Small intestine (tissue), 7 donors: Measurements from ENCODE around the gene UBE3C. TPM values are rescaled to one million over a fixed set of nuclear protein-coding genes. Genes with fewer than 3 reads are reported as not detected.

Experiments
- DNase-seq, 2 donors: peaks; one replicate each; pipeline versions ENCODE4 v3.0.0 to v3.0.0-alpha.2; 2013
- FAIRE-seq: peaks from 2 replicates; lab custom pipeline; 2012; peaks lifted over from hg19 to GRCh38; lab: Jason Lieb, UNC
- H3K27ac ChIP-seq, 3 donors: one replicate each; pipeline ENCODE4 v1.5.1; 2013; ENCODE audit warnings: low read length in 2 of 3, mild to moderate bottlenecking in 2 of 3, control low read depth in 1 of 3, inconsistent platforms in 1 of 3, low read depth in 1 of 3, moderate library complexity in 1 of 3
- H3K27me3 ChIP-seq, 3 donors: one replicate each; pipeline ENCODE4 v1.6.1; 2013; ENCODE audit warnings: low read length in 3 of 3, inconsistent platforms in 1 of 3; ENCODE audit not compliant: control insufficient read depth in 3 of 3, insufficient read depth in 3 of 3
- H3K36me3 ChIP-seq, 3 donors: one replicate each; pipeline ENCODE4 v1.6.1; 2013; ENCODE audit warnings: low read length in 3 of 3, inconsistent platforms in 1 of 3, low read depth in 1 of 3, mild to moderate bottlenecking in 1 of 3, moderate library complexity in 1 of 3; ENCODE audit not compliant: control insufficient read depth in 3 of 3, insufficient read depth in 2 of 3
- H3K4me1 ChIP-seq, 3 donors: one replicate each; pipeline ENCODE4 v1.6.1; 2013; ENCODE audit warnings: low read length in 2 of 3, inconsistent platforms in 1 of 3, low read depth in 1 of 3, mild to moderate bottlenecking in 1 of 3, moderate library complexity in 1 of 3; ENCODE audit not compliant: control insufficient read depth in 3 of 3, insufficient read depth in 2 of 3
- H3K4me3 ChIP-seq, 3 donors: one replicate each; pipeline ENCODE4 v1.5.1; 2013; ENCODE audit warnings: low read length in 3 of 3, control low read depth in 1 of 3, inconsistent platforms in 1 of 3, low read depth in 1 of 3, mild to moderate bottlenecking in 1 of 3, moderate library complexity in 1 of 3
- H3K9me3 ChIP-seq, 2 donors: one replicate each; pipeline ENCODE4 v1.6.1; 2013; ENCODE audit warnings: low read depth in 1 of 2, low read length in 1 of 2; ENCODE audit not compliant: control insufficient read depth in 2 of 2, insufficient read depth in 1 of 2
- WGBS, 3 donors: extraction: QIAGEN DNeasy Blood & Tissue Kit; methylation state at CpG; one replicate each; pipeline ENCODE4 v1.1.7; 2013; 5-methylcytosine and 5-hydroxymethylcytosine counted together
- polyA plus RNA-seq, 4 donors: library from polyadenylated mRNA; stranded (reverse) in 3 of 4; unstranded in 1 of 4; fragments of 200-250 nt in 3 of 4; fragments of 120-200 nt in 1 of 4; gene quantifications; one replicate each; pipeline versions ENCODE4 v1.2.1 to v1.2.3, GENCODE V29; 2013
- donor health status: healthy with polysubstance abuse.
- donor health status: control.
- donor health status: control.
- donor health status: Bipolar disorder and iron deficiency.
- donor health status: healthy.

Gene UBE3C
- polyA plus RNA-seq, 4 donors = 22.2 to 47.6 (median 26.8) TPM

DNA sequence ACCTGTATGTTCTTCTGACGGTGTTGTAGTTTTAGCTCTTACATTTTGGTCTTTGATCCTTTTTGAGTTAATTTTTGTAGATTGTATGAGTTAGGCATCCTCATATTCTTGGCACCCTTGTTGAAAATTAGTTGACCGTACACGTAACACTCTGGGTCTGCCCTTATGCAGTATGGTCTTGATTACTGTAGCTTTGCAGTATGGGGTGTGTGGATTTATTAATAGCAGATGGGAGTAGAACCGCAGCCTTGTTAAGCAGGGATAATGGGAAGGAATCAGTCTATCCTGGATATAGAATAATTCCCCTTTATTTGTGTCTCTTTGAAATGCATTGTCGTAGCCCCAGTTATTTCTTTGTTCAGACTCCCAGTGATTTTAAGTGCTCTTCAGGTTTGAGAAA is 95.5 kb downstream of the UBE3C start:
- no peak for DNase-seq
- FAIRE-seq = no peak
- H3K4me3 ChIP-seq = no peak overlapping the region

DNA sequence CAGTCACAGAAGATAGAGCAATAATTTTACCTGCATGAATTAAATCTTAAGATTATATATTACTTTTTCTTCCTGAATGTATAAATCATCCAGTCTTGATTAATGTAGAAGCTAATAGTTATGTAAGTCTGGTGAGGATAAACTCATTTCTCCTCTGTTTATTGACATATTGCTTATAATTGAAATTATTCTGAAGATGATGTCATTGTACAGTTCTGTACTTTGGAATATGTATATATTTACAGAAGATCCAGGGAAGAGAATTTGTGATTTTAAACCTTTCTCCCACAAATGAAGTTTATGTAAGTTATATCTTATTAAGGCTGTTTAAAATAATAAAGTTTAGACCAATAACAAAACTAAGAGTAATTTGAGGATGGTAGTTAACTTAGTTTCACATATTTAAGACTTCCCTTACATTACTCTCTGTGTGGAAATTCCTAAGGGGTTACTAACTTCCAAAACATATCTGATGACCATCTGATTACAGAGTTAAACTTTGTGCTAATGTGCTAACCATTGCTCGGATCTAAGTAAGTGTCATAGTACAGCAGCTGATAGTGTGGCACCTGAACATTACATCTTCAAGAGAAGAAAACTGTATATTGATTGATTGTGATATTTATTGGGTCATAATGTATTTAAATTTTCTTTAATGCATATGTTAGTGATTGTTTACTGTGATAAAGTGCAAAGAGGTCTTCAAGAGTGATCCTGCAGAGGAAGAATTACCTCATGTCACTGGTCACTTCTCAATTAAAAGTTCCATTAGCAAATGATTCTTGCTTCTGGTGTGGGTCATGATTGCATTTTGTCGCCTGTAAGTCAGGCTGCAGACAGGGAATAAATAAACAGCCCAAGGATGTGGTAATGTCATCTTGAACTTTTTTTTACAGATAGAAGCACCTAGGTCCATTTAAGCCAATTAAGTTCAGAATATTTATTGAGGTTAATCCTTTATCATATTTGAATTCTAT is 96.9 kb downstream of the UBE3C start:
- Histone ChIP-seq H3K36me3 (peaks cover 6 to 32% (median 25%) of the 10 kb centered on the region in 3 donors), H3K4me1 (no peaks in the 10 kb centered on the region), H3K9me3 (no peaks in the 10 kb centered on the region), H3K27me3 (no peaks in the 10 kb centered on the region), H3K4me3 (no peak overlapping the region), H3K27ac (no peak overlapping the region)
- 60 to 80% (median 72%) methylated on average over 2 of the region's 2 CpGs for WGBS, 3 donors
- DNase-seq = no peak
- no peak for FAIRE-seq

More for the DNA sequence above, 95.5 kb downstream of the UBE3C start:
- WGBS, 3 donors = 47 to 93% (median 93%) methylated on average over 5 of the region's 5 CpGs
- Histone ChIP-seq H3K27ac (no peak overlapping the region), H3K9me3 (no peaks in the 10 kb centered on the region), H3K36me3 (peaks cover 6 to 33% (median 25%) of the 10 kb centered on the region in 3 donors), H3K4me1 (no peaks in the 10 kb centered on the region), H3K27me3 (no peaks in the 10 kb centered on the region)

DNA sequence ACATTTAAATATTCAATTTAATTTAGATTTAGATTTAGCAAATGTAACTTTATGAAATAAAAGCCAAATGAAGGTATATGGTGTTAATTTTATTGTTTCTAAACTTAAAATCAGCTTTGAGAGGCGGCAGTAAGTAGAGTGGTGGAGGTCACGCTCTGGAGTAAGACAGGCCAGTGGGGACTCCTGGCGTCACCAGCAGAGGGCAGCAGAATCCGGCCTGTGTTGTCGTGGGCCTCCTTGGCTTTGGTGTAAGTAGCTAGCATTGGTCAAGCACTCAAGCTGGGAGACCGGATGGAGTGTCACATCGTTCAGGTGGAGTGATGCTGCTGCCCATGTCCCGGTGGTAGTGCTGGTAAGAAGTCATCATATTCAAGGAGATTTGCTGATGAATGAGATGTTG is 99.4 kb downstream of the UBE3C start:
- Histone ChIP-seq H3K4me3 (no peak overlapping the region), H3K27me3 (no peaks in the 10 kb centered on the region), H3K9me3 (no peaks in the 10 kb centered on the region), H3K27ac (no peak overlapping the region), H3K36me3 (peaks cover 7 to 27% (median 12%) of the 10 kb centered on the region in 3 donors), H3K4me1 (no peaks in the 10 kb centered on the region)
- 91 to 97% (median 96%) methylated on average over 8 of the region's 8 CpGs for WGBS, 3 donors
- no peak for FAIRE-seq
- DNase-seq = no peak

DNA sequence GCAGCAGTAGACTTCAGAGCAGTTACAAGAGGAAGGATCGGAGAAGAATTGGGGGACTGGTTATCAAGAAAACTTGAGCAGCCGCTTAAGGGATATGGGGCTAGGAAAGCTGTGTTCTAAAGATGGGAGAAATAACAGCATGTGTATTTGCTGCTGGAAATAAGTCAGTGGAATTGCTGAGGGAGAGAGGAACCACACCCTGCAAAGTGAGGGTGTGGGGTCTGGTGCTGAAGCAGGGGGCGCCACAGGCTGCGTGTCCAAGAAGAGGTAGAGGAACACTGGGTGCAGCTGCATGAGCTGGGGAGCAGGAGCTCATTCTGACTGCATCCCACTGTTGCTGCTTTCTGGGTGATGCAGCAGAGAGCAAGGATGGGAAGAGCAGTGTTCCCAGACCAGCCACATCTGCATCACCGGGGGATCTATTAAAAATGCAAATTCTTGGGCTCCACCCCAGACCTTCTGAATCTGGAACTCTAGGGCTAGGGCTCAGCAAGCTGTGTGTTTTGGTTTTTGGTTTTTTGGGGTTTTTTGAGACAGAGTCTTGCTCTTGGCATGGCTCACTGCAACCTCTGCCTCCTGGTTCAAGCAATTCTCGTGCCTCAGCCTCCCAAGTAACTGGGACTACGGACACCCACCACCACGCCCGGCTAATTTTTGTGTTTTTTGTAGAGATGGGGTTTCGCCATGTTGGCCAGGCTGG is 101.0 kb downstream of the UBE3C start:
- WGBS, 3 donors = 93 to 98% (median 96%) methylated on average over 10 of the region's 10 CpGs
- Histone ChIP-seq H3K9me3 (no peaks in the 10 kb centered on the region), H3K4me3 (no peak overlapping the region), H3K4me1 (no peaks in the 10 kb centered on the region), H3K27me3 (no peaks in the 10 kb centered on the region), H3K27ac (no peak overlapping the region), H3K36me3 (peaks cover 6 to 27% (median 7%) of the 10 kb centered on the region in 3 donors)
- FAIRE-seq (no peak), DNase-seq (no peak)

DNA sequence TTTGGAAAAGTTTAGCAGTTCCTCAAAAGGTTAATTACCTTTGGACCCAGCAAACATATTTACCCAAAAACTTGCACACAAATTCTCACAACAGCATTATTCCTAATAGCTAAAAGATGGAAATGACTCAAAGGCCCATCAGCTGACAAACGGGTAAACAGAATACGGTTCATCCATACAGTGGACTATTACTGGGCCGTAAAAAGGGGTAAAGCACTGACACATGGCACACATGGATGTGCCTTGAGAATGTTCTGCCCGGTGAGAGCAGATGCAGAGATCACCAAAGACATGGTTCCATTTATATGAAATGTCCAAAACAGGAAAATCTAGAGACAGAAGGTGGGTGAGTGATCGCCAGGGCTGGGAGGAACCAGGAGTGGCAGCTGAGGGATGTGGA is 102.9 kb downstream of the UBE3C start:
- 94 to 98% (median 95%) methylated on average over 5 of the region's 5 CpGs for WGBS, 3 donors
- Histone ChIP-seq H3K36me3 (peaks cover 3 to 29% (median 7%) of the 10 kb centered on the region in 3 donors), H3K27ac (no peak overlapping the region), H3K4me3 (no peak overlapping the region), H3K4me1 (no peaks in the 10 kb centered on the region), H3K9me3 (no peaks in the 10 kb centered on the region), H3K27me3 (no peaks in the 10 kb centered on the region)
- no peak for DNase-seq
- FAIRE-seq = no peak

DNA sequence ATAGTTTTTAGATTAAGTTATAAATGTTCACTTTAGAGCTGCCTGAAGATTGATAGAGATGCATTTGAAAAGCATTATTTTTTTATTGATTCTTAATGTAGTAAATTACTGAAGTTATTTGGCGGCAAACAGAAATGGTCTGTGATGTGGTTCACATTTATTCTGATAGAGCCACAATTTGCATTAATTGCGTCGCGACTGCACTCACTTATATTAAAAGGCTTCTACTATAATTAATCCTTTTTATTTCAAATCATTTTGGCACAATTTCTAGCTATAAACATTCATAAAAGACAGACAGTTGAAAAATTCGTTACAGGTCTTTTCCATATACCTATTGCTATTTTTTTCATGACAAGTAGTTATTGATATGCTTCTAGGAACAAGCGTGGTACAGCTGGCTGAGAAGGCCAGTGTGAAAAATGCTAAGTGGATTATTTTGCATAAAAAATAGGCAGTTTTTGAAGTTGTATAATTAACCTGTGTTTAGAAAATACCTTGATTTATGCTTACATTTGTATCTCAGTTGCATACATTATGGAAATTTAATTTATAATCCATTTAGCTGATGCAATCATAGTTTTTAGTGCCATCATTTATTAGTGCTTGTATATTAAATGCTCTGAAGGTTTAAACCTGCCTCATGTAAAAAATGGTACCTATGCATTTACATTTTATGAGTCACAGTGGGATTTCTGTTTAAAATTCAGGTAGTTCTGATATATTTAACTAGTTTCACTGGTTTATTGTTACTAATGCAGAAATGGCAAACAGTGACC is 106.0 kb downstream of the UBE3C start:
- H3K4me3 ChIP-seq = no peak overlapping the region
- 84 to 95% (median 92%) methylated on average over 6 of the region's 6 CpGs for WGBS, 3 donors
- H3K9me3 ChIP-seq = no peaks in the 10 kb centered on the region
- no peak for DNase-seq
- H3K27ac ChIP-seq = no peak overlapping the region
- H3K27me3 ChIP-seq = no peaks in the 10 kb centered on the region
- H3K4me1 ChIP-seq = no peaks in the 10 kb centered on the region
- H3K36me3 ChIP-seq = peaks cover 6 to 32% (median 7%) of the 10 kb centered on the region in 3 donors
- no peak for FAIRE-seq

DNA sequence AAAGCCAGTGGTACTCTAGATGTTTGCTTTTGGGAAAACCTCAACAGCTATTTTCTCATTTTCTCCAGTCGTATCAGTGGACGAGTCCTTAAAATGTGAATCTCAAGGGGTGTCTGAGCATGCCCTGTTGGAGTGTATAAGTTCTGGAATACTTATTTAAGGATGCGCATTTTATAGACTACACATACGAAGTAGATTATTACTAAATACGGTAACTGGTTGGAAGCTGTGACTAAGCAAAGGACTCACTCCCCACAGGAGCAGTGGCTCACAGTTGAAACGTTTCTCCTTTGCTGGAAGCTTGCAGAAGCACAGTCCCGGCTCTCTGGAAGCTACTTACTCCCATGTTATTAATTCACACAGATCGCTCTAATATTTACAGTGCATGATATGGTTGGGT is 107.3 kb downstream of the UBE3C start:
- FAIRE-seq (no peak), DNase-seq (no peak)
- Histone ChIP-seq H3K4me3 (no peak overlapping the region), H3K27ac (no peak overlapping the region), H3K27me3 (no peaks in the 10 kb centered on the region), H3K36me3 (peaks cover 7 to 29% (median 8%) of the 10 kb centered on the region in 3 donors), H3K4me1 (no peaks in the 10 kb centered on the region), H3K9me3 (no peaks in the 10 kb centered on the region)
- WGBS, 3 donors = 93 to 95% (median 94%) methylated on average over 8 of the region's 8 CpGs

DNA sequence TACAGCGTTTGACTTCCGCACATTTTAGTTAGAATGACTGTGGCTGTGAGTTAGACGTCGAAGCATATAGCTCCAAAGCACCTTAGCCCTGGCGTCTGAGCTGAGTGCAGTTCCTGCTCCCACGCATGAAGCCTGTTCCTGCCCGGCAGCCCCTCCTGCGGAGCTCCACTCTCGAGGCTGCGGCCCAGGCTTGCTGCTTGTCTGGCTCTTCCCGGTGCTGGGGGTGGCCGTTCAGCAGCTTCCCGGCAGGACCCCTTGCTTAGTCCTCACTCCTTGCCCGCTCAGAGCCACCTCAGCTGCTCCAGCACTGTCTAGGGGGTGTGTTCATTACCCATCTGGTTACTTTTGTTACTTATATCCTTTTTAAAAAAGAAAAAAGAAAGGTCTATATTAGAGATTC is 109.9 kb downstream of the UBE3C start:
- Histone ChIP-seq H3K27ac (no peak overlapping the region), H3K27me3 (no peaks in the 10 kb centered on the region), H3K4me1 (no peaks in the 10 kb centered on the region), H3K36me3 (peaks cover 0 to 28% (median 10%) of the 10 kb centered on the region in 3 donors), H3K9me3 (no peaks in the 10 kb centered on the region), H3K4me3 (no peak overlapping the region)
- DNase-seq (no peak), FAIRE-seq (no peak)
- 95 to 97% (median 95%) methylated on average over 14 of the region's 14 CpGs for WGBS, 3 donors
